Mononuclear cell (primary cell): ENCODE data around the gene SLC35A5. TPM values are rescaled to one million over a fixed set of nuclear protein-coding genes. Genes with fewer than 3 reads are reported as not detected.
"Not testable (repeated sequence)": the region's sequence is repeated elsewhere in the genome, so short reads cannot be mapped to it uniquely, and the experiment has no call there.

ENCODE experiments used
- H3K27me3 ChIP-seq: 2 replicates; pipeline ENCODE4 v1.6.0; 2011; ENCODE audit warnings: low read length, control low read depth; ENCODE audit not compliant: insufficient read depth
- H3K4me1 ChIP-seq: 2 replicates; pipeline ENCODE4 v1.5.1; 2011; ENCODE audit warnings: mild to moderate bottlenecking, low read length, control low read depth; ENCODE audit not compliant: insufficient read depth
- H3K4me3 ChIP-seq: 2 replicates; pipeline ENCODE4 v1.5.1; 2011; ENCODE audit warnings: mild to moderate bottlenecking, low read length, moderate library complexity
- H3K9me3 ChIP-seq: 2 replicates; pipeline ENCODE4 v1.5.1; 2011; ENCODE audit warnings: low read depth, mild to moderate bottlenecking, control low read depth, low read length
- total RNA-seq: library from RNA; depleted of rRNA; stranded (reverse); fragments of >200 nt; gene quantifications from one replicate; pipeline ENCODE4 v1.2.3, GENCODE V29; 2012

SLC35A5 gene
- total RNA-seq, 1 donor: 13.7 TPM

- Histone ChIP-seq H3K9me3 (no peaks in the 10 kb centered on the region), H3K4me3 (peak overlapping the region; percentile 97), H3K4me1 (peaks cover 36% of the 10 kb centered on the region), H3K27me3 (no peaks in the 10 kb centered on the region)
These were observed 943 bp upstream of the SLC35A5 start for GRCh38 chr3:112560721-112561483.

GRCh38 chr3:112561484-112561733, 436 bp upstream of the SLC35A5 start:
- H3K4me1 ChIP-seq: peaks cover 33% of the 10 kb centered on the region
- H3K9me3 ChIP-seq: no peaks in the 10 kb centered on the region
- peak overlapping the region; percentile 97 for H3K4me3 ChIP-seq
- H3K27me3 ChIP-seq: no peaks in the 10 kb centered on the region

- H3K9me3 ChIP-seq, H3K27me3 ChIP-seq, H3K4me3 ChIP-seq: not testable (repeated sequence)
- H3K4me1 ChIP-seq: peaks cover 24% of the 10 kb centered on the region
These were observed 2.5 kb downstream of the SLC35A5 start for GRCh38 chr3:112564247-112564939.

- Histone ChIP-seq H3K4me1 (peaks cover 24% of the 10 kb centered on the region), H3K9me3 (no peaks in the 10 kb centered on the region), H3K27me3 (no peaks in the 10 kb centered on the region), H3K4me3 (no peak overlapping the region)
These were observed 3.1 kb downstream of the SLC35A5 start for GRCh38 chr3:112564940-112565305.

GRCh38 chr3:112568642-112569041, 6.8 kb downstream of the SLC35A5 start:
- H3K4me3 ChIP-seq: no peak overlapping the region
- H3K4me1 ChIP-seq: peaks cover 20% of the 10 kb centered on the region
- no peaks in the 10 kb centered on the region for H3K27me3 ChIP-seq
- no peaks in the 10 kb centered on the region for H3K9me3 ChIP-seq

- H3K4me3 ChIP-seq: no peak overlapping the region
- peaks cover 20% of the 10 kb centered on the region for H3K4me1 ChIP-seq
- H3K27me3 ChIP-seq: no peaks in the 10 kb centered on the region
- H3K9me3 ChIP-seq: no peaks in the 10 kb centered on the region
These were observed 7.4 kb downstream of the SLC35A5 start for GRCh38 chr3:112569265-112569664.

- H3K27me3 ChIP-seq: no peaks in the 10 kb centered on the region
- H3K4me3 ChIP-seq: no peak overlapping the region
- H3K4me1 ChIP-seq: peaks cover 20% of the 10 kb centered on the region
- no peaks in the 10 kb centered on the region for H3K9me3 ChIP-seq
These were observed 10.9 kb downstream of the SLC35A5 start for GRCh38 chr3:112572701-112573100.

GRCh38 chr3:112579232-112579631, 17.4 kb downstream of the SLC35A5 start:
- Histone ChIP-seq H3K27me3 (no peaks in the 10 kb centered on the region), H3K4me3 (no peak overlapping the region), H3K9me3 (no peaks in the 10 kb centered on the region), H3K4me1 (peaks cover 17% of the 10 kb centered on the region)

- Histone ChIP-seq H3K9me3 (no peaks in the 10 kb centered on the region), H3K4me1 (peaks cover 17% of the 10 kb centered on the region), H3K27me3 (no peaks in the 10 kb centered on the region), H3K4me3 (no peak overlapping the region)
These were observed 17.9 kb downstream of the SLC35A5 start for GRCh38 chr3:112579697-112580096.

- Histone ChIP-seq H3K4me1 (peaks cover 17% of the 10 kb centered on the region), H3K27me3 (no peaks in the 10 kb centered on the region), H3K4me3 (no peak overlapping the region), H3K9me3 (no peaks in the 10 kb centered on the region)
These were observed 20.5 kb downstream of the SLC35A5 start for GRCh38 chr3:112582244-112582874.

GRCh38 chr3:112583105-112583504, 21.3 kb downstream of the SLC35A5 start:
- no peaks in the 10 kb centered on the region for H3K9me3 ChIP-seq
- H3K27me3 ChIP-seq: no peaks in the 10 kb centered on the region
- H3K4me1 ChIP-seq: peaks cover 17% of the 10 kb centered on the region
- no peak overlapping the region for H3K4me3 ChIP-seq

GRCh38 chr3:112585782-112586181, 23.9 kb downstream of the SLC35A5 start:
- no peaks in the 10 kb centered on the region for H3K9me3 ChIP-seq
- no peak overlapping the region for H3K4me3 ChIP-seq
- no peaks in the 10 kb centered on the region for H3K4me1 ChIP-seq
- no peaks in the 10 kb centered on the region for H3K27me3 ChIP-seq

GRCh38 chr3:112587336-112587735, 25.5 kb downstream of the SLC35A5 start:
- peaks cover under 1% of the 10 kb centered on the region for H3K4me1 ChIP-seq
- H3K4me3 ChIP-seq: no peak overlapping the region
- no peaks in the 10 kb centered on the region for H3K9me3 ChIP-seq
- H3K27me3 ChIP-seq: no peaks in the 10 kb centered on the region

GRCh38 chr3:112593258-112593657, 31.4 kb downstream of the SLC35A5 start:
- peaks cover 8% of the 10 kb centered on the region for H3K4me1 ChIP-seq
- no peaks in the 10 kb centered on the region for H3K27me3 ChIP-seq
- H3K9me3 ChIP-seq: no peaks in the 10 kb centered on the region
- H3K4me3 ChIP-seq: no peak overlapping the region

- Histone ChIP-seq H3K9me3 (no peaks in the 10 kb centered on the region), H3K27me3 (no peaks in the 10 kb centered on the region), H3K4me3 (no peak overlapping the region), H3K4me1 (peaks cover 8% of the 10 kb centered on the region)
These were observed 33.0 kb downstream of the SLC35A5 start for GRCh38 chr3:112594856-112595255.

GRCh38 chr3:112597945-112598344, 36.1 kb downstream of the SLC35A5 start:
- H3K9me3 ChIP-seq: no peaks in the 10 kb centered on the region
- no peak overlapping the region for H3K4me3 ChIP-seq
- H3K27me3 ChIP-seq: no peaks in the 10 kb centered on the region
- H3K4me1 ChIP-seq: peaks cover 2% of the 10 kb centered on the region
